ENCODE measurements around the gene CSNK2A1.
"Not testable (repeated sequence)": the region's sequence is repeated elsewhere in the genome, so short reads cannot be mapped to it uniquely, and the experiment has no call there.

Gene CSNK2A1

DNA sequence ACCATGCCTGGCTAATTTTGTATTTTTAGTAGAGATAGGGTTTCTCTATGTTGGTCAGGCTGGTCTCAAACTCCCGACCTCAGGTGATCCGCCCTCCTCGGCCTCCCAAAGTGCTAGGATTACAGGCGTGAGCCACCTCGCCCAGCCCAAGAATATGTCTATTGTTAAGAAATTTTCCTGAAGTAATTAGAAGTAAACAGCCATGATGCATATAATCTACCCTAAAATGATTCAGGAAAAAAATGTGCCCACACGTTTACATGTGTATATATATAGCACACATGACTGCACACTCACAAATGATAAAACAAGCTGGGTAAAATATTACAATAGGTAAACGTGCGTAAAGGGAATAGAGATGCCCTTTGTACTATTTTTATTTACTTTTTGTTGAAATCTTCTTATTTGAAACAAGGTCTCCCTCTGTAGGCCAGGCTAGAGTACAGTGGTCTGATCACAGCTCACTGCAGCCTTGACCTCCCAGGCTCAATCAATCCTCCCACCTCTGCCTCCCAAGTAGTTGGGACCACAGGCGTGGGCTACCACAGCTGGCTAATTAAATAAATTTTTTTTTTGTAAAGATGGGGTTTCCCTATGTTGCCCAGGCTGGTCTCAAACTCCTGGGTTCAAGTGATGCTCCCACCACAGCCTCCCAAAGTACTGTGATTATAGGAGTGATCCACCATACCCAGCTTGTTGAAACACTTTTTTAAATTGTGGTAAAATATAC, 33.1 kb downstream of the CSNK2A1 start:
- H3K18ac ChIP-seq (ENCODE audit: low read length); H2BK15ac ChIP-seq (ENCODE audit: low read length); H3K9ac ChIP-seq (ENCODE audit: low read depth, low read length, poor library complexity); H2AK5ac ChIP-seq (ENCODE audit: low read depth, low read length); H4K91ac ChIP-seq (ENCODE audit: low read depth, low read length, poor library complexity); H3K27ac ChIP-seq (replicated peaks; ENCODE audit: low read length); H3K23ac ChIP-seq (ENCODE audit: low read depth, low read length, poor library complexity); H2BK120ac ChIP-seq (ENCODE audit: low read depth, low read length); H4K8ac ChIP-seq (ENCODE audit: low read depth, low read length); H3K9me3 ChIP-seq (replicated peaks in 1 of 2; ENCODE audit: control insufficient read depth in 2 of 2, insufficient read depth in 1 of 2, low read depth in 1 of 2, low read length in 2 of 2); H3K4me1 ChIP-seq (ENCODE audit: control insufficient read depth in 2 of 2, insufficient read depth in 1 of 2, low read depth in 1 of 2, low read length in 2 of 2); H3K4me2 ChIP-seq (ENCODE audit: insufficient read depth, low read length, poor library complexity, severe bottlenecking); DNase-seq (ENCODE audit: low spot score); H2BK12ac ChIP-seq (ENCODE audit: low read length); H3K4ac ChIP-seq (ENCODE audit: low read length); H3K79me1 ChIP-seq (ENCODE audit: low read depth, low read length); H3K27me3 ChIP-seq (ENCODE audit: control insufficient read depth in 3 of 3, insufficient read depth in 3 of 3, low read depth in 1 of 3, low read length in 3 of 3); H2BK5ac ChIP-seq (ENCODE audit: low read length); H3K4me3 ChIP-seq (ENCODE audit: low read length in 2 of 2); H2AFZ ChIP-seq (ENCODE audit: low read length); H3K14ac ChIP-seq (ENCODE audit: low read length): not testable (repeated sequence)
- peaks cover 9 to 88% of the 10 kb centered on the region in 2 donors for H3K36me3 ChIP-seq (replicated peaks in 1 of 2; ENCODE audit: control insufficient read depth in 2 of 2, insufficient read depth in 2 of 2, low read length in 2 of 2)
- no CpG with 5 or more reads among the region's 9 CpGs for WGBS, 2 donors (ENCODE audit: extremely low coverage in 2 of 2, insufficient read length in 2 of 2, insufficient replicate concordance in 1 of 2)

DNA sequence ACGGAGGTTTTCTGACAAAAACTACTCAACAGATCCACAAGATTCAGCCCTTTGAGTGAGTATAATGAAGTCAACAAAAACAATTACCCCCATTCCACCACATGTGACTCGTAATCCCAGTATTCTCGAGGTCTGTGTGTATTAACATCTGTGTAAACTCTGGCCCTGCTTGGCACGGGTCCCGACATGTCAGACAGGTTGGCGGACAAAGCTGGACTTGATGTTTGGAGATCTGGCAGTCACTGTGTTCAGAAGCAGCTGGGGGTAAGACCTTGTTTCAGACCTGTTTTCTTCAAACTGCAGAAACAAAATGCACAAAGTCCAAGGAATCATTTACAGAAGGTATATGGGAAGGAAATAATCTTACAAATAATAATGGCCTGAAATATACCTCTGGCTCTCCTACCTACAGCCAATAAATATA, 35.2 kb downstream of the CSNK2A1 start:
- H3K27ac ChIP-seq (replicated peaks; ENCODE audit: low read length); H3K79me1 ChIP-seq (ENCODE audit: low read depth, low read length); H2BK15ac ChIP-seq (ENCODE audit: low read length); H3K4me1 ChIP-seq (ENCODE audit: control insufficient read depth in 2 of 2, insufficient read depth in 1 of 2, low read depth in 1 of 2, low read length in 2 of 2); H3K4me3 ChIP-seq (ENCODE audit: low read length in 2 of 2); H3K4me2 ChIP-seq (ENCODE audit: insufficient read depth, low read length, poor library complexity, severe bottlenecking); H4K8ac ChIP-seq (ENCODE audit: low read depth, low read length); H3K9me3 ChIP-seq (replicated peaks in 1 of 2; ENCODE audit: control insufficient read depth in 2 of 2, insufficient read depth in 1 of 2, low read depth in 1 of 2, low read length in 2 of 2); DNase-seq (ENCODE audit: low spot score); H2BK5ac ChIP-seq (ENCODE audit: low read length); H3K27me3 ChIP-seq (ENCODE audit: control insufficient read depth in 3 of 3, insufficient read depth in 3 of 3, low read depth in 1 of 3, low read length in 3 of 3); H3K9ac ChIP-seq (ENCODE audit: low read depth, low read length, poor library complexity); H3K4ac ChIP-seq (ENCODE audit: low read length); H2BK12ac ChIP-seq (ENCODE audit: low read length); H2BK120ac ChIP-seq (ENCODE audit: low read depth, low read length); H3K18ac ChIP-seq (ENCODE audit: low read length); H4K91ac ChIP-seq (ENCODE audit: low read depth, low read length, poor library complexity); H2AK5ac ChIP-seq (ENCODE audit: low read depth, low read length); H3K23ac ChIP-seq (ENCODE audit: low read depth, low read length, poor library complexity); H2AFZ ChIP-seq (ENCODE audit: low read length); H3K14ac ChIP-seq (ENCODE audit: low read length): not testable (repeated sequence)
- no CpG with 5 or more reads among the region's 6 CpGs for WGBS, 2 donors (ENCODE audit: extremely low coverage in 2 of 2, insufficient read length in 2 of 2, insufficient replicate concordance in 1 of 2)
- peaks cover 16 to 88% of the 10 kb centered on the region in 2 donors for H3K36me3 ChIP-seq (replicated peaks in 1 of 2; ENCODE audit: control insufficient read depth in 2 of 2, insufficient read depth in 2 of 2, low read length in 2 of 2)

DNA sequence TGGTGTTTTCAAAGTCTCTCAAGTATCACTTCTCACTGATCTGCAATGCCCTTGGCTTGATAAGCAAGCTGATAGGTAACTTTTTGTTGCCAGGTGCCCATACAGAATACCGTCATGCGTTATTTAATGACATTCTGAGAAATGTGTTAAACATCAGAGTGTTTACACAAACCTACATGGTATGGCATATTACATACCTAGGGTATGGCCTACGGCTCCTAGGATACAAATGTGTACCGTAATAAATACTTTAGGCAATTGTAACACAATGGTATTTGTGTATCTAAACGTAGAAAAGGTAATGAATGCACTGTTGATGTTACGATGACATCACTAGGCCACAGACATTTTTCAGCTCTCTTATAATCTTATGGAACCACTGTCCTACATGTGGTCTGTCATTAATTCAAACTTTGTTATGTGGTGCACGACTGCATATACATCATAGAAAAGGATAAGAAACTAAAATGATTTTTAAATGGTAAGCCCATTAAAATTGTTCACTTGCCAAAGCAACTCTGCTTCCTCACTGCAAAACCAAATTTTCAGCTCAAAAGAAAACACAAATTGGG, 35.7 kb downstream of the CSNK2A1 start:
- Histone ChIP-seq H3K4me2 (ENCODE audit: insufficient read depth, low read length, poor library complexity, severe bottlenecking) (no peak overlapping the region), H3K27ac (replicated peaks; ENCODE audit: low read length) (no peak overlapping the region), H3K4me1 (ENCODE audit: control insufficient read depth in 2 of 2, insufficient read depth in 1 of 2, low read depth in 1 of 2, low read length in 2 of 2) (no peaks in the 10 kb centered on the region), H2BK5ac (ENCODE audit: low read length) (no peak overlapping the region), H2BK15ac (ENCODE audit: low read length) (no peak overlapping the region), H4K91ac (ENCODE audit: low read depth, low read length, poor library complexity) (no peak overlapping the region), H3K9ac (ENCODE audit: low read depth, low read length, poor library complexity) (no peak overlapping the region), H4K8ac (ENCODE audit: low read depth, low read length) (no peak overlapping the region), H2AFZ (ENCODE audit: low read length) (no peak overlapping the region), H3K27me3 (ENCODE audit: control insufficient read depth in 3 of 3, insufficient read depth in 3 of 3, low read depth in 1 of 3, low read length in 3 of 3) (no peaks in the 10 kb centered on the region), H2BK120ac (ENCODE audit: low read depth, low read length) (no peak overlapping the region), H3K36me3 (replicated peaks in 1 of 2; ENCODE audit: control insufficient read depth in 2 of 2, insufficient read depth in 2 of 2, low read length in 2 of 2) (peaks cover 19 to 92% of the 10 kb centered on the region in 2 donors), H3K4ac (ENCODE audit: low read length) (no peak overlapping the region), H3K14ac (ENCODE audit: low read length) (no peak overlapping the region), H3K9me3 (replicated peaks in 1 of 2; ENCODE audit: control insufficient read depth in 2 of 2, insufficient read depth in 1 of 2, low read depth in 1 of 2, low read length in 2 of 2) (no peaks in the 10 kb centered on the region), H3K18ac (ENCODE audit: low read length) (no peak overlapping the region), H3K79me1 (ENCODE audit: low read depth, low read length) (peaks cover 2% of the 10 kb centered on the region), H3K23ac (ENCODE audit: low read depth, low read length, poor library complexity) (no peak overlapping the region), H2AK5ac (ENCODE audit: low read depth, low read length) (no peak overlapping the region), H3K4me3 (ENCODE audit: low read length in 2 of 2) (no peak overlapping the region), H2BK12ac (ENCODE audit: low read length) (no peak overlapping the region)
- WGBS, 2 donors (ENCODE audit: extremely low coverage in 2 of 2, insufficient read length in 2 of 2, insufficient replicate concordance in 1 of 2) = no CpG with 5 or more reads among the region's 7 CpGs
- no peak for DNase-seq (ENCODE audit: low spot score)

DNA sequence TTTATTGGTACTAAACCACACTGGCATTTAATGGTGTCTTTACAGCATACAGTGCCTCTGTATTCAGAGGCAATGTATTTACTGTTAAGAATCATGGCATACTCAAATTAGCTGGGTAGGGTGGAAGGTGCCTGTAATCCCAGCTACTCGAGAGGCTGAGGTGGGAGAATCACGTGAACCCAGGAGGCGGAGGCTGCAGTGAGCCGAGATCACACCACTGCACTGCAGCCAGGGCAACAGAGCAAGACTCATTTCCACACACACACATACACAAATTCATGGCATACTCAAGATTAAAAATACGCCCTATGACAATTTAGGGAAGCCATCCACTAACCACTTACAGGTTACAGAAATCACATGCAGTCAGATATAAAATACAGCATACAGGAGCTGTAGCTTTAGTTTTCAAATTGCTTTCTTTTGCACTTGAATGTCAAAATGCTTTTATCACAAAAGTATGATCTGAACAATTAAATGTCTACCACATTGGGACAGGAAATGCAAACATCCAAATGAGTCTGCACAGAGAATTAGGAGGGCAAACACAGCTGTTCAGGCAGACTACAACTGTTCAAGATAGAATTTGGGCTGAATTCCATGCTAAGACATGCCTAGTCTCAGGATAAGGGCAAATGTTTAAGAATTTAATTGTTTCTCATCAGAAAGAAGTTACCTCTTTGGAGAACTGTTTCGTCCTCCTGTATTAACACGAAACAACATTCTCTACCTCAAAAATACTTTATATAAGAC, 36.4 kb downstream of the CSNK2A1 start:
- H3K9ac ChIP-seq (ENCODE audit: low read depth, low read length, poor library complexity) = no peak overlapping the region
- H3K9me3 ChIP-seq (replicated peaks in 1 of 2; ENCODE audit: control insufficient read depth in 2 of 2, insufficient read depth in 1 of 2, low read depth in 1 of 2, low read length in 2 of 2) = no peaks in the 10 kb centered on the region
- no peak for DNase-seq (ENCODE audit: low spot score)
- no peak overlapping the region for H2BK15ac ChIP-seq (ENCODE audit: low read length)
- peaks cover 2% of the 10 kb centered on the region for H3K79me1 ChIP-seq (ENCODE audit: low read depth, low read length)
- H3K27ac ChIP-seq (replicated peaks; ENCODE audit: low read length) = no peak overlapping the region
- no peak overlapping the region for H4K8ac ChIP-seq (ENCODE audit: low read depth, low read length)
- no peak overlapping the region for H3K23ac ChIP-seq (ENCODE audit: low read depth, low read length, poor library complexity)
- no peak overlapping the region for H2AFZ ChIP-seq (ENCODE audit: low read length)
- H3K4me3 ChIP-seq (ENCODE audit: low read length in 2 of 2) = no peak overlapping the region
- peaks cover 23 to 92% of the 10 kb centered on the region in 2 donors for H3K36me3 ChIP-seq (replicated peaks in 1 of 2; ENCODE audit: control insufficient read depth in 2 of 2, insufficient read depth in 2 of 2, low read length in 2 of 2)
- H3K4me2 ChIP-seq (ENCODE audit: insufficient read depth, low read length, poor library complexity, severe bottlenecking) = no peak overlapping the region
- H2BK12ac ChIP-seq (ENCODE audit: low read length) = no peak overlapping the region
- H2BK5ac ChIP-seq (ENCODE audit: low read length) = no peak overlapping the region
- H3K4me1 ChIP-seq (ENCODE audit: control insufficient read depth in 2 of 2, insufficient read depth in 1 of 2, low read depth in 1 of 2, low read length in 2 of 2) = no peaks in the 10 kb centered on the region
- WGBS, 2 donors (ENCODE audit: extremely low coverage in 2 of 2, insufficient read length in 2 of 2, insufficient replicate concordance in 1 of 2) = no CpG with 5 or more reads among the region's 7 CpGs
- H3K14ac ChIP-seq (ENCODE audit: low read length) = no peak overlapping the region
- H2BK120ac ChIP-seq (ENCODE audit: low read depth, low read length) = no peak overlapping the region
- H3K27me3 ChIP-seq (ENCODE audit: control insufficient read depth in 3 of 3, insufficient read depth in 3 of 3, low read depth in 1 of 3, low read length in 3 of 3) = no peaks in the 10 kb centered on the region
- H3K18ac ChIP-seq (ENCODE audit: low read length) = no peak overlapping the region
- no peak overlapping the region for H3K4ac ChIP-seq (ENCODE audit: low read length)
- no peak overlapping the region for H4K91ac ChIP-seq (ENCODE audit: low read depth, low read length, poor library complexity)
- no peak overlapping the region for H2AK5ac ChIP-seq (ENCODE audit: low read depth, low read length)

Measured in neuronal stem cell (in vitro differentiated cells).